ENCODE data around the gene BLID.

The BLID gene

DNA sequence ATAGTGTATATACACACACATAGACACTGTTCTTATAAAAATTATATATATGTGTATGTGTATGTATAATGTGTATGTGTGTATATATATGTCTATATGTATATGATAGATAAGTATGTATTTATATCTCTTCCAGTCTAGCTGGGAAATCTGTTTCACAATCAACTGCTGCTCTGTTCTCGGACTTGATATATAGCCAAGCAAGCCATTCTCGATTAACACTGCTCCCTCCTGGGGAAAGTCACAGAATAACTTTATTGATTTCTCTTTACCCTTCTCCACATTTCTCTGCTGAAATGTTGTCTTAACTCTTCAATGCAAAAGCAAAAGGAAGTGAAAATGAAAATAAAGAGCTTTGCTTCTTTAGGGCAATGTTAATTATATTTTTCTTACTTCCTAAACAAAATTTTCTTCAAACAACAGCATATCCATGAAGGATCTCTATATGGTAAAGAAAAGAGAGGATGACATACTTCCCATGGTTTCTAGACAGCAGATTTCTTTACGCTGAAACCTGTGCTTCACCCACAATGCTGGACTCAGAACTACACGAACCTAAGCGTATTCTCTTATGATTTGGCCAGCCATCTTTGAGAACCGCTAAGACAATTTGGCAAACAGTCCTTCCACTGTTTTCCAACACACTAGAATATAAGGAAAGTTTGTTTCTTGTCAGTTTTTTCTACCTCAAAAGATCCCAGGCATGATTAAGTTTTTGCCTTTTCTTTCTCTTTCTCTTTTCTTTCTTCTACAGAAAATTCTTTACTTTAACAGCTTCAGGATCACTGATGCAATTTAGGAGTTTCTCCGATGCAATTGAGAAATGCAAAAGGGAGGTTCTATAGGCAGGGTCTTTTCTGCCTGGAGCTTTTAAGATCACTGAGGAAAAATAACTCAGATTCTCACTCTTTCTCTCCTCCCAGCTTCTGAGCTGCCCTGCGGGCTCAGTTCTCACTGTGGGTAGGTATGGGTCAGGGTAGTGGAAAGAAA, 1.9 kb downstream of the BLID start:
- Mint-ChIP-seq H3K4me3 (no peak overlapping the region), H3K9me3 (no peaks in the 10 kb centered on the region), H3K4me1 (peaks cover 9% of the 10 kb centered on the region), H3K36me3 (ENCODE audit: low read depth) (no peaks in the 10 kb centered on the region), H3K27me3 (ENCODE audit: low read depth) (no peaks in the 10 kb centered on the region), H3K27ac (peak overlapping the region; percentile 48 to 65 (median 53))
- TF ChIP-seq, protein P1, sequence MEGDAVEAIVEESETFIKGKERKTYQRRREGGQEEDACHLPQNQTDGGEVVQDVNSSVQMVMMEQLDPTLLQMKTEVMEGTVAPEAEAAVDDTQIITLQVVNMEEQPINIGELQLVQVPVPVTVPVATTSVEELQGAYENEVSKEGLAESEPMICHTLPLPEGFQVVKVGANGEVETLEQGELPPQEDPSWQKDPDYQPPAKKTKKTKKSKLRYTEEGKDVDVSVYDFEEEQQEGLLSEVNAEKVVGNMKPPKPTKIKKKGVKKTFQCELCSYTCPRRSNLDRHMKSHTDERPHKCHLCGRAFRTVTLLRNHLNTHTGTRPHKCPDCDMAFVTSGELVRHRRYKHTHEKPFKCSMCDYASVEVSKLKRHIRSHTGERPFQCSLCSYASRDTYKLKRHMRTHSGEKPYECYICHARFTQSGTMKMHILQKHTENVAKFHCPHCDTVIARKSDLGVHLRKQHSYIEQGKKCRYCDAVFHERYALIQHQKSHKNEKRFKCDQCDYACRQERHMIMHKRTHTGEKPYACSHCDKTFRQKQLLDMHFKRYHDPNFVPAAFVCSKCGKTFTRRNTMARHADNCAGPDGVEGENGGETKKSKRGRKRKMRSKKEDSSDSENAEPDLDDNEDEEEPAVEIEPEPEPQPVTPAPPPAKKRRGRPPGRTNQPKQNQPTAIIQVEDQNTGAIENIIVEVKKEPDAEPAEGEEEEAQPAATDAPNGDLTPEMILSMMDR (IDR thresholded peaks at IDR 0.05; ENCODE audit: unreplicated experiment in 3 of 3), result no peak

DNA sequence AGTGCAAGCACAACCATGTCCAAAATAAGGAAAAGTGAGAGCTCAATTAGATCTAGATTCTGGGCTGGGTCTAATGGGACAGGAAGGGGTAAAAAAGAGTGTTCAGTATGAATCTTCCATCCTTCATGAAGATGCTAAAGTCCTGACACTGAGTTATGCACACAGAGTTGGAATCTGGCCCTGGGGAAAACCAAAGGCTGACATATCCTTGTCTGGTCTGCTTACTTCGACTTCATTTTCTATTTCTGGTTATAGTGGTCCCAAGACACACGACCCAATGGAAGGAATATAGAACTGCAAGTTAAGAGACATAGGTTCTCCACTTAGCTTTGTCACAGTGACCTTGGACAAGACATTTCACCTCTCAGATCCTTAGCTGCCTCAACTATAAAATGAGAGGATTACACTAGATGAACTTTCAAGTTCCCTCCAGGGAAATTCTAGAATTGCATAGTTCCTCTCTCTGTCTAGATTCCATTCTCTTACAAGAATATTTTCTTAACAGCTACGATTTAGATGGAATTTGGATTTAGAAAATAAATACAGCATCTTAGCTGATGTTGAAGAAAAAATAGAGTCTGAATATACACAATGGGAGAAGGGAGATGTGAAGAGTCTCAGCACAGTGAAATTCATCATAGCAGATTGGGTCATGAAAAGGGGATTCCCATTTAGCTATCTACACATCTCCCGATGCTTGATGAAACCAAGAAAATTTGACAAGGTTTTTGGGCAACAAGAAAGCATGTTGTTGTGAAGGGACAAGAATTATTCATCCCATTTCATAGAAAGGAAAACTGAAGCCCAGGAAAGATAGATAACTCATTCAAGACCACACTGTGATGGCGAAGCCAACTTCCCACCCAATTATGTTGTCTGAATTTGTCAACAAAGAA, 3.3 kb downstream of the BLID start:
- TF ChIP-seq, protein P1 (IDR thresholded peaks at IDR 0.05; ENCODE audit: unreplicated experiment in 3 of 3), result no peak
- H3K9me3 Mint-ChIP-seq, result no peaks in the 10 kb centered on the region
- H3K36me3 Mint-ChIP-seq (ENCODE audit: low read depth), result no peaks in the 10 kb centered on the region
- H3K27me3 Mint-ChIP-seq (ENCODE audit: low read depth), result no peaks in the 10 kb centered on the region
- peaks cover 9% of the 10 kb centered on the region for H3K4me1 Mint-ChIP-seq
- no peak overlapping the region for H3K4me3 Mint-ChIP-seq
- no peak overlapping the region for H3K27ac Mint-ChIP-seq

- Mint-ChIP-seq H3K36me3 (ENCODE audit: low read depth) (no peaks in the 10 kb centered on the region), H3K9me3 (no peaks in the 10 kb centered on the region), H3K4me1 (peaks cover 16% of the 10 kb centered on the region), H3K4me3 (no peak overlapping the region), H3K27ac (no peak overlapping the region), H3K27me3 (ENCODE audit: low read depth) (no peaks in the 10 kb centered on the region)
- TF ChIP-seq, protein P1 (IDR thresholded peaks at IDR 0.05; ENCODE audit: unreplicated experiment in 3 of 3), result no peak
These were observed 6.1 kb downstream of the BLID start for GRCh38 chr11:122109932-122110331.

DNA sequence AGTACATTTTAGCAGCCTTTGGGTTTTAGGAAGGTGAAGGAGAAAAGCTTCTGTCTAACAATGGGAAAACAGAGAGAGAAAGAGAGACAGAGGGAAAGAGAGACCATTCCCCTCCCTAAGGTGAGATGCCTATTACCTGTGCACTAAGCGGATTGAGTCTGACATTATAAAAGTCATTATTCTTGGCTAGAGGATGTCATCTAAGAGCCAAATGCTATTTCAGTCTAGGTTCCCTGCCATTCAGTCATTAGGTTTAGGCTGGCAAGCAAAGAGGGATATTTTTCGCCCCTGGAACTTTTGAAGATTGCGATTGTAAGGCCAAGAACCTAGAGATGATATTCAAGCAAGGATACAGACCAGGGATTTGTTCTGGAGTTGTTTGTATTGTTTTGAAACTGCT, 7.2 kb downstream of the BLID start:
- Mint-ChIP-seq H3K4me1 (peaks cover 24% of the 10 kb centered on the region), H3K9me3 (no peaks in the 10 kb centered on the region), H3K4me3 (no peak overlapping the region), H3K27me3 (ENCODE audit: low read depth) (no peaks in the 10 kb centered on the region), H3K27ac (no peak overlapping the region), H3K36me3 (ENCODE audit: low read depth) (no peaks in the 10 kb centered on the region)
- TF ChIP-seq, protein P1 (IDR thresholded peaks at IDR 0.05; ENCODE audit: unreplicated experiment in 3 of 3), result no peak

- no peak overlapping the region for H3K27ac Mint-ChIP-seq
- no peaks in the 10 kb centered on the region for H3K27me3 Mint-ChIP-seq (ENCODE audit: low read depth)
- no peaks in the 10 kb centered on the region for H3K36me3 Mint-ChIP-seq (ENCODE audit: low read depth)
- TF ChIP-seq, protein P1 (IDR thresholded peaks at IDR 0.05; ENCODE audit: unreplicated experiment in 3 of 3), result peak; percentile 51 to 57 (median 54)
- H3K9me3 Mint-ChIP-seq, result no peaks in the 10 kb centered on the region
- H3K4me3 Mint-ChIP-seq, result no peak overlapping the region
- peaks cover 24% of the 10 kb centered on the region for H3K4me1 Mint-ChIP-seq
These were observed 7.7 kb downstream of the BLID start for GRCh38 chr11:122108192-122108799.

Measured in nephron (organoid).